ENCODE data around the gene ACER3. TPM values are rescaled to one million over a fixed set of nuclear protein-coding genes. Genes with fewer than 3 reads are reported as not detected.
"Not testable (repeated sequence)": the region's sequence is repeated elsewhere in the genome, so short reads cannot be mapped to it uniquely, and the experiment has no call there.

Gene ACER3
- total RNA-seq, 1 donor from 2014 or later = 11.7 TPM

DNA sequence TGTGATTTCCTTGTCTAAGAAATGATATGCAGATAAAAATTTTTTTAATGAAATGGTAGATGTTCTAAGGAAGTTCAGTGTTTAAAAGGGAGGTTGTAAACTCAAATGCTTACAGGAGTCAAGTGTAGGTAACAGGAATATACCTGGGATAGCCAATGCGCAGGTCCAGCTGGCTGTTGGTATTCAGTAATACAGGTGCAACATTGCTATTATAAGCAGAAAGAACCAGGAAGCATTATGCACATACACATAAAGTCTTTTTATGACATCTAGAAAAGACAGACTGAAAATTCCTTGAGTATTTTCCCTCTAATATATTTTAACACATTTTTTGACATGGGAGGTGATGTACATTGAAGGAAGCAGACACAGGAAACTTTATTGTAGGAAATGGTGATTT lies 129.9 kb downstream of the ACER3 start:
- no peak for DNase-seq (ENCODE audit: low read depth, low spot score)

DNA sequence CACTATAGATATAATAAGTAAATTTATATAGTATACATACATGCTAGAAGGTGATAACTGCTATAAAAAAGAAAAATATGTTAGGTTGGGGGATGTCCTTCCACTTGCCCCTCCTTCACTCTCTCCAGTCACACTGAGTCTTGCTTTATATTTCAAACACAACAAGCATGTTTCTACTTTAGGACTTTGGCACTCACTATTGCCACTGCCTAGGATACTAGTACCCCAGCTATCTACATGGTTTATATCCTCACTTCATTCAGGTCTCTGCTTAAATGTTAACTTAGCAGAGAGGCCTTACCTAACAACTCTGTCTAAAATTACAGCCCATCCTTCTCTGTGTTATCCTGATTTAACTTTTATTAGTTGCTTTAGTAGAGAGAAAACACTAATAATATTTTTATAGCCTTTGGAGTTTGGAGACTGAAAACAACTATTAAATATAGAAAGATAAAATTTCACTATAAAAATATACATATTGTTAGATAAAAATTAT lies 134.4 kb downstream of the ACER3 start:
- DNase-seq (ENCODE audit: low read depth, low spot score) = no peak

DNA sequence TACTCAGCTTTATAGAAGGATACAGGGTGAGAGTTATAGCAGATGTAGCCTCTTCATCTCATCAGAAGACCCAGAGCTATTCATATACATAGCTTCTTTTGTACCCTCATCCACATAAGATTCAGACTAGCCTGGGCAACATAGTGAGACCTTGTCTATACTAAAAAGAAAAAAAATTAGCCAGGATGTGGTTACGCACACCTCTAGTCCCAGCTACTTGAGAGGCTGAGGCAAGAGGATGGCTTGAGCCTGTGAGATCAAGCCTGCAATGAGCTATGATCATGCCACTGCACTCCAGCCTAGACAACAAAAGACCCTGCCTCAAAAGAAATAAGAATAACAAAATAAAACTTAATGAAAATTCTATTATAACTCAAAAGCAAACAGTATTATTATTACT lies 136.8 kb downstream of the ACER3 start:
- DNase-seq (ENCODE audit: low read depth, low spot score) = no peak

DNA sequence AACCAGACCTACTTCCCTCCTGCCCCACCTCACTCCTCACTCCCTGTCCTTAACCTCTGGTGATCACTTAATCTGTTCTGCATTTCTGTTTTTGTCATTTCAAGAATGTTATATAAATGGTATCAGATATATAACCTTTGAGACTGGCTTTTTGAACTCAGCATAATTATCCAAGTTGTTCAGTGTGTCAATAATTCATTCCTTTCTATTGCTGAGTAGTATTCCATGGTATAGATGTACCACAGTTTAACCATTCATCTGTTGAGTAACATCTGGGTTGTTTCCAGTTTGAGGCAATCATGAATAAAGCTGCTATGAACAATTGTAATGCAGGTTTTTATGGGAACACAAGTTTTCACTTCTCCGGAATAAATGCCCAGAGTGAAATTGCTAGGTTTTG lies 138.9 kb downstream of the ACER3 start:
- DNase-seq (ENCODE audit: low read depth, low spot score) = no peak

DNA sequence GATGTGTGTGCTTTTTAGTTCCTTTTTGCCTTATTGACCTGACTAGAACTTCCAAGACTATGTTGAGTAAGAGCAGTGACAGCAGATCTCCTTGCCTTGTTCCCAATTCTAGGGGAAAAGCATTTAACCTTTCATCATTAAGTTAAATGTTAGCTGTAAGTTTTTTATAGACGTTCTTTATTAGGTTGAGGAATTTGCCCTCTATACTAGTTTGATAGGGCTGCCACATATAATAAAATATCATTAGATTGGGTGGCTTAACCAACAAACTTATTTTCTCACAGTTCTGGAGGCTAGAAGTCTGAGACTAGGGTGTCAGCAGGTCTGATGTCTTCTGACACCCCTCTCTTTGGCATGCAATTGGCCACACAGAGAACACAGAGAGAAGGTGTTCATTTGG lies 140.9 kb downstream of the ACER3 start:
- no peak for DNase-seq (ENCODE audit: low read depth, low spot score)

DNA sequence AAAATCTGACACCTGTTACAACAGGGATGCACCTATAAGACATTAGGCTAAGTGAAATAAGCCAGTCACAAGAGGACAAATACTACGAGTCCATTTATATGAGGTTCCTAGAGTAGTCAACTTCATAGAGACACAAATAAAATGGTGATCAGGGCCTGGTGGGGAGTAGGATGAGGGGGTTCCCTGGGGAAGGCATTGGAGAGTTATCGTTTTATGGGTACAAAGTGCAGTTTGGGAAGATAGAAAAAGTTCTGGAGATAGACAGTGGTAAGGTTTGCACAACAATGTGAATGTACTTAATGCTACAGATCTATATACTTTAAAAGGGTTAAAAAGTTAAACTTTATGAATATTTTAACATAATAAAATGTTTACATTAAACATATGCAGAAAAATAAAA lies 142.1 kb downstream of the ACER3 start:
- no peak for DNase-seq (ENCODE audit: low read depth, low spot score)

DNA sequence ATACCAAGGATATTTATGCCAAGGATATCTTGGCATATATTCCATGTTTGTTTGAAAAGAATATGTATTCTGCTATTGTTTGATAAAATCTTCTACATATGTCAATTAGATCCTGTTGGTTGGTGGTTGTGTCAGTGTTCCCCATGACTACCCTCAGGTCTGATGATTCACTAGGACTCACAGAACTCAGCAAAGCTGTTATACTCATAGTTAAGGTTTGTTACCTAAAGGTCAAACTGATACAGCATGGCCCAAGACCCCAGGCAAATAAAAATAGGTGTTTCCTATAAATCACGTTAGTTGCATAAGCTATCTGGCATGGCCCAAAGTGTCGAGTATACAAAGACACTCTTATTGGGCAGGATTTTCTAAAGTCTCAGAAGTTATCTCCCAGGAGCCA lies 143.2 kb downstream of the ACER3 start:
- DNase-seq (ENCODE audit: low read depth, low spot score) = no peak

DNA sequence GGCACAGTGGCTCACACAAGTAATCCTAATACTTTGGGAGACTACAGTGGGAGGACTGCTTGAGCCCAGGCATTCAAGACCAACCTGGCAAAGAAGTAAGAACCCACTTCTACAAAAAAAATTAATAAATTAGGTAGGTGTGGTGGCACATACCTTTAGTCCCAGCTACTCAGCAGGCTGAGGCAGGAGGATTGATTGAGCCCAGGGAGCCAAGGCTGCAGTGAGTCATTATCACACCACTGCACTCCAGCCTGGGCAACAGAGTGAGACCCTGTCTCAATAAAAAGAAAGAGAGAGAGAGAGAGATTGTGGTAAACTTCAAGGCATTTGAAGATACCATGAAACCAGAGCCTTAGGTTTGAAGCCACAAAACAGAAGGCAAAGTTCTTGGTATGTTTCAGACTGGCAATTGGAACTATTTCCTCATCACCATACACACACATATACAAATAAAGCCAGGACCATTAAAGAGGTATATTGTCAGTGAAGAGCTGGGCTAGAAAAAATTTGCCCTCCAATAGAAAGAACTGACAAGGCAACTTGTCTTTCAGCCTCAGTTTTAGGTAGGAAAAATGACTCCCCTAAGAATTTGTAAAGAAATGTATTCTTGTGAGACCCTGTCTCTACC lies 148.9 kb downstream of the ACER3 start:
- DNase-seq (ENCODE audit: low read depth, low spot score) = no peak

DNA sequence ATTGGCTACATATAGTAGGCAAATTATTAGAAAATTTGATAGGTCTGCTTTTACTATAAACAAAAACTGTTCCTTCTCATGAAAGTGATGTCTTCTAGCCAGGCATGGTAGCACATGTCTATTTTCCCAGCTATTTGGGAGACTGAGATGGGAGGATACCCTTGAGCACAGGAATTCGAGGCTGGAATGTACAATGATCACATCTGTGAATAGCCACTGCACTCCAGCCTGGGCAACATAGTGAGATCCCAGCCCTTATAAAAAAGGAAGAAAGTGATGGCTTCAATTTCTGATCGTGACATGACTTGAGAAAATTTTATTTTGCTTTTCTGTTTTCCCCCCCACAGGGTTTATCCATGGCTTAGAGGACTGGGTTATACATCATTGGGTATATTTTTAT lies 154.0 kb downstream of the ACER3 start:
- no peak for DNase-seq (ENCODE audit: low read depth, low spot score)

DNA sequence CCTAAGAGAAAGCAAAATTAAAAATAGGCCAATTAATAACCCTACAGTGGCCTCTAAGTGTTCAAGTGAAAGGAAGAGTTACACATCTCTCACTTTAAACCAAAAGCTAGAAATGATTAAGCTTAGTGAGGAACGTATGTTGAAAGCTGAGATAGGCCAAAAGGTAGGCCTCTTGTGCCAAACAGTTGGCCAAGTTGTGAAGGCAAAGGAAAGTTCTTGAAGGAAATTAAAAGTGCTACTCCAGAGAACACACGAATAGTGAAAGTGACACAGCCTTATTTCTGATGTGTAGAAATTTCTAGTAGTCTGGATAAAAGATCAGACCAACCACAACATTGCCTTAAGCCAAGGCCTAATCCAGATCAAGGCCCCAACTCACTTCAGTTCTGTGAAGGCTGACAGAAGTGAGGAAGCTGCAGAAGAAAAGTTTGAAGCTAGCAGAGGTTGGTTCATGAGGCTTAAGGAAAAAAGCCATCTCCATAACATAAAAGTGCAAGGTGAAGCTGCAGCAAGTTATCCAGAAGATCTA lies 157.7 kb downstream of the ACER3 start:
- DNase-seq (ENCODE audit: low read depth, low spot score) = not testable (repeated sequence)

DNA sequence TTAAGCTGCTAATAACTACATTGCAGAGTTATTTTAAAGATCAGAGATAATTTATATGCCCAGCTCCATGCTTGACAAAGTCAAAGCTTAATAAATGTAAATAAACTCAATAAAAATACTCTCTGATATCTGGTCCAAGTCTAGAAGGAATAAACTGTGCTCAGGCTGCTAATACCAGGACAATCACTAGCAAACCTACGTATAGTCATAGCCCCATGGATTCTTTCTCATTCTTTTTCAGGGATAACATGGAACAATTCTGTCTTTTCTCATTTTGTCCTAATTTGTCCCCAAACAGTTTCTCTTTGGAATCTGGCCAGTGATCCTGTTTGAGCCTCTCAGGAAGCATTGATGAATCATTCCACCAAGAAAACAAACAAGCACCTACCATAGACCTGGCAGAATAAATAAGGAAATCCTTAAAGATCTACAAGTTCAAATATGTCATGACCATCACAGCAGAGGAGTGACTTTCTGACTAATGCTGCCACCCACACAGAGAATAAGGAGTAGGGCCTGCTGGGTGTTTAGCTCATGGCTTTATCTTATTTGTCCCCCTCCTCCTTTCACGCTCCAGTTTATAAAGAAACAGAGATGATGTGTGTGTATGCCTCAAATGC lies 159.4 kb downstream of the ACER3 start:
- peak; percentile 17 for DNase-seq (ENCODE audit: low read depth, low spot score)

DNA sequence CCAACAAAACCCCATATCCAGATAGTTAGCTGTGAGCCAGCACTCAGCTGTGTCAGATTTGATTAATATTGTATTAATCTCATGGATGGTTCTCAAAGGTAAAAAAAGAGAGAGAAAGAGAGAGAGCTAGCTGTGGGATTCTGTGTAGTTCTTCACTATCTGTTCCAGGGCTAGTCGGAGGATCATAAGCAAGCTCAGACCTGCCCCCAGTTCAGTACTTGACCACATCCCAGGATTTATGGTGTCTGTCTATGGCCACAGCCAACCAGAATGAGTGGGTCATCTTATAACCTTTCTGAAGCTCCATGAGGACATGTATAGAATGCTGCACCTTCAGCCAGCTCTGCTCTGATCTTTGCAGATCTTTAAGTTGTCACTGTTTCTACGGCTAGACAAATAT lies 160.0 kb downstream of the ACER3 start:
- DNase-seq (ENCODE audit: low read depth, low spot score) = no peak

DNA sequence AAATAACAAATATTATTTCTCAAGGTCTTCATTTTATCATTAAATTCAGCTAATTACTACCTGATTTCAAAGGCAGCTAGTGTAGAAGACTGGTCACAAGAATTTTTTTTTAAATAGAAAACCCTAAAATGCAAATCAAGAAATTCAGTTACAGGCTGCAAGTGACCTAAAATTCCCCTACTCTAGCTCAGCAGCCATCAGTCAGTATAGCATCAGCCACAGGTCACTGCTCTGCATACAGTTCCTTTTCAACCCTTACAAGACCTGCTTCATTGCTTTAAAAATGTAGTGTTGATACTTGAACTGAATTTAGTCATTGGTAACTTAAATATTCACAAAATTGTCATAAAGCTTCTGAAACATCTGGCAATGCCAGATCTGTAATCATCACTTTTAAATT lies 164.0 kb downstream of the ACER3 start:
- no peak for DNase-seq (ENCODE audit: low read depth, low spot score)

DNA sequence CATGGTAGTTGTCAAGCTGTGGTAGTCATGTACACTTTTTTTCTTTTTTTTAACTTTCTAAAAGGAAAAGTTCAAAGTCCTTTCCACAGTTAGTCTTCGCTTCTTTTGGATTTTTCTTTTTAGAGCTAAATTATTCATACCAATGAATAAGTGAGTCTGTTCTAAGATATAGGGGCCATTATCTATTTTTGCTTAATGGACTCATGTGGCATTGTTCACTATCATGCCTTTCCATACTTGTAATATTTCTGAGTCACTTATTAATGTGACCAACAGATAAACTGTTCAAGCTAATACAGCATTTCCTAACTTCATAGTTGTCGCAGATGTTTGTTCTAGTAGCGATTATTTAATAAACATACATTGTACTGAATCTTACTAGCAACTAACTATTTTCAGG lies 165.5 kb downstream of the ACER3 start:
- DNase-seq (ENCODE audit: low read depth, low spot score) = no peak

DNA sequence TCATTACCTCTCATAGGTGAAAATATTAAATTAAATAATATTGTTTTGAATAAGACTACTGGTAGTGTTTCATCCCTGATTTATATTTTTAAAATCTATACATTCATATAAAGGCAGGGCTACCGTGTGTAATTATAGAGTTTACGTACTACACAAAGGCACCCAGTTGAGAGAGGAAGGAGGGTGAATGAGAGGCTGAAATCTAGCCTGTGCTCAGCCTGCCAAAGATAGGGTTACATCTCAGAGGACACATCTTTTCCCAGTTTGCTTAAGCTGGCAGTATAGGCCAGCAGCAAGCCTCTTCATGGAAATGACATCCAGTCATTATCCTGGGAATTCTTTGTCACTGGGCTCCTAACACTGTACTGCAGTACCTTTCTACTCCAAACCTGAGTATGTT lies 166.0 kb downstream of the ACER3 start:
- no peak for DNase-seq (ENCODE audit: low read depth, low spot score)

DNA sequence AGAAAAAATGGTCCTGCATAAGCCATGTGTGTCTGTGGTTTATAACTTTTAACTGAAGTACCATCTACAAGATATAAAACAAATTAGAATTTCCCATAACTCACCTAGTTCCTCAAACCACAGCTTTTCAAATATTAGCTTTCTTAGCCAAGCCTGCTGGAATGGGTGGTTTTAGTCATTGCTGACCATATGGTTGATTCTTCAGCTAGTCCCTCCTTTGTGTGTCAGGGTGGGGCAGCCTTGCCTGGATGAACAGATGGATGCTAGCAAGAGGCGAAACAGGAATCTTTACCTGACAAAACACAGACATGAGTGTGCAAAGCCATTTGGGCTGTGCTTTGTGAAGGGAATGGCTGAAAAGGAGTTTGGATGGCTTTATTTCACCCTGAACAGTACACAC lies 166.6 kb downstream of the ACER3 start:
- no peak for DNase-seq (ENCODE audit: low read depth, low spot score)

DNA sequence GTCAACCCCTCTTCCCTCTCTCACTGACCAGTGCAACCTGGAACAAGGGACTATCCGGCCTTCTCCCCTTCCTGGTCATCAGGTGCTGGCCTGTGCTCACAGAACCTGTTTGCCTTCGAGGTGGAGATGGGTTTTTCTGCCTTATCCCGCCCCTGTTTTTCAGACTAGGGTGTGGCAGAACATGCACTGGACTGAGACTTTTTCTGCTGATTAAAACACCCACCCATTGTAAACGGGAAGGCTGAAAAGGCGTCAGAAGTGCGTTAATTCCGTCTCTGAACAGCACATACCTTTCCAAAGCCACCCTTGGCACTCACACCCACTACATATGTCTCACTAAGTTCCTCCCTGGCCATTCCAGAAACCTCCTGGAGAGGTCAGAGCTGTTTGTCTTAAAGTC lies 169.1 kb downstream of the ACER3 start:
- DNase-seq (ENCODE audit: low read depth, low spot score) = no peak

DNA sequence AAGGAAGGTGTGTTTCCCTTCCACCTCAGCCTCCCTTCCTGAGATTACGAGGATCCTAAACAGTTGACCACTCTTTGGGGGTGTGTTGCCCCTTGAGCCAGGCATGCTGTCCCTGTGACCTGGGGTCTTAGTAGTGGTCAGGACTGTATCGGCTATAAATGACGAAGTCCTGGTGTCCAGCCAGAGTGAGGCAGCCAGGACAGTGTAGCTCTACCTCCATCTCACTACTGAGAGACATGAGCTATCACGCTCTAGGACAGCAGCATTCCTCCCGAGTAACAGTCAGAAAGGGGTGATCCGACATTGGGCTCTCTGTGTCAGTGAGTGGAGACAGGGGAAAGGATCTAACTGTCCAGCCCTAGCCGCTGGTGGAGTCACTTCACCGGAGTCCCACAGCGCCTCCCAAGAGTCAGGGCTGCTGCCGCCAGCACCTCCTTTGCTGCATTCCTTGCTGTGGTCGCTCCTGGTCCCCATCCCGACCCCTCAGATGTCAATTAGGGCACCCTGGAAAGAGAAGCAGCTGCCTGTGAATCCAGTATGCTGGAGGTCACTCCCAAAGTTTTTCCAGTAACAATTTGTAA lies 170.2 kb downstream of the ACER3 start:
- DNase-seq (ENCODE audit: low read depth, low spot score) = no peak

DNA sequence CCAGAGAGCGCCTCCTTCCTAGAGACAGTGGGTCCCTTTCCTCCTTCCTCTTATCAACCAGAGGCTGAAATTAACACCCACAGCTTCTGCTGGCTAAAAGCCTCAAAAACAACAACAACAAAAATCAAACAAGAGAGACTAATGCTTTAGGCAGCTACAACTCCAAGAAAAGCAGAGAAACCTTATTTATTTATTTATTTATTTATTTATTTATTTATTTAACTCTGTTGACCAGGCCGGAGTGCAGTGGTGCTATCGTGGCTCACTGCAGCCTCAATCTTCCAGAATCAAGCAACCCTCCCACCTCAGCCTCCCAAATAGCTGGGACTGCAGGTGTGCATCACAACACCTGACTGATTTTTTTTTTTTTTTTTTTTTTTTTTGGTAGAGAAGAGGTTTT lies 170.9 kb downstream of the ACER3 start:
- no peak for DNase-seq (ENCODE audit: low read depth, low spot score)

DNA sequence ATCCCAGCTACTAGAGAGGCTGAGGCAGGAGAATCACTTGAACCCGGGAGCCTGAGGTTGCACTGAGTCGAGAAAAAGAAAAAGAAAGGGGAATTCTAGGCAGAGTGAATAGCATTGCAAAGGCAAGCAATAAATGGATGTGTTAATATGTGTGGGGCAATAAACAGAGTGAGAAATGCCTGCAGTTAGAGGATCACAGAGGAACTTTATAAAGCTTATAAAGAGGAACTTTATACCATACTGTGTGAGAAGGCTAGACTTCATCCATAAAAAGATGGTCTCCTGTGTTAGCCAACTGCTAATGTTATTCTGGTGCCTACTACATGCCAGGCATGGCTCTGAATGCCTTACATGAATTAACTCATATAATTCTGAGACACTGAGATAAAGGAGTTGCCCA lies 174.3 kb downstream of the ACER3 start:
- no peak for DNase-seq (ENCODE audit: low read depth, low spot score)

DNA sequence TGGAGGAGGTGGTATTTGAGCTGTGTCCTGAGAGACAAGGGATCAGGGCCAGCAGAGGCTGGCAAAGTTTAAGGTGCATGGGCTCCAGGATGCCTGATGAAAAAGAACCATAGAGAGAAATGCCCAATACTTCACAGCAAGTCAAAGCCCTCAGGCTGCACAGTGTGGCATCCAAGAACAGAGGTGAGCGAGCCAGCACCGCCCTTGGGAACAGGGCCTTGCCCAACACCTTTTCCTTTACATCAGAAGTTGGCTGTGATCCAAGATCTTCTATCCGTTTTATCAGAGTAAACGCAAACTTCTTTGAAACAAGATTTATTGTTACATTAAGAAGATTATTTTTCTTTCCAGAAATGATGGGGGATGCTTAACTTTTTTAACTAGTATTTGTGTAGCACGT lies 174.9 kb downstream of the ACER3 start:
- no peak for DNase-seq (ENCODE audit: low read depth, low spot score)

DNA sequence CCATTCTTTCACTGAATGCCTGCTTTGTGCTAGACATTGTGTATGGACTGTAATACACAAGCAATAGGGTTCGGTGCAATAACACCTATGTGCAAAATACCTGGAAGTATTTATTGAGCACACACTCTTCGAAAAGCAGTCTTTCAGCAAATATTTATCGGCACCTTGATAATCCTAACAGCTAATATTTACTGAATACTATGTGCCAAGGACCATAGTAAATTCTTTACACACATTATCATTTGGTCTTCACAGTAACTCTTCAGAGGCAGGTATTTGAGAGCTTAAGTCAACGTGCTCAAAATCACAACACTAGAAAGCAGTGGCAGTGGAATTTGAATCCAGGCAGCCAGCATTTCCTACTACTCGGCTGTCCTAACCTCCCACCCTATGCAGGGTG lies 175.7 kb downstream of the ACER3 start:
- DNase-seq (ENCODE audit: low read depth, low spot score) = no peak

DNA sequence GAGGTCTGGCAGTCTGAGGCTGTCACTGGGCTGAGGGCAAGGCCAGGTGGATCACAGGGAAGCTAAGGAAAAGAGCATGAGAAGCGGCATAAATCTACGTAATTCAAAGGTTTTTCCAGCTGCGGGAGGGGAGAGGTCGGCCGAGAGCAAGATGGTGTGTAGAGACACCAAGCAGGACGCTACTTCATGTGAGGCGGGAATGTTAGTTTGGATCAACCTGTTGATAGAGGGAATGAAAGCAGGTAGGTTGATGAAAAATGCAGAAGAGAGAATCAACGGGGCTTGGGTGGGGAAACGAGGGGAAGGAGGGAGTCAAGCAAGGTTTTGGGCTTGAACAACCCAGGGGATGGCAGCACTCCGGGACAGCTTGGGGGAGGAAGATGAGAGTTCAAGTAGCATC lies 176.3 kb downstream of the ACER3 start:
- no peak for DNase-seq (ENCODE audit: low read depth, low spot score)
